NCI-H1417 (cell line): ENCODE measurements around the gene PYM1.
"Not testable (repeated sequence)": the region's sequence is repeated elsewhere in the genome, so short reads cannot be mapped to it uniquely, and the experiment has no call there.

Source experiments
- DNase-seq, 3 experiments: peaks; one replicate each; lab custom pipeline; 2025; lab: John Stamatoyannopoulos, UW

Gene PYM1

DNA sequence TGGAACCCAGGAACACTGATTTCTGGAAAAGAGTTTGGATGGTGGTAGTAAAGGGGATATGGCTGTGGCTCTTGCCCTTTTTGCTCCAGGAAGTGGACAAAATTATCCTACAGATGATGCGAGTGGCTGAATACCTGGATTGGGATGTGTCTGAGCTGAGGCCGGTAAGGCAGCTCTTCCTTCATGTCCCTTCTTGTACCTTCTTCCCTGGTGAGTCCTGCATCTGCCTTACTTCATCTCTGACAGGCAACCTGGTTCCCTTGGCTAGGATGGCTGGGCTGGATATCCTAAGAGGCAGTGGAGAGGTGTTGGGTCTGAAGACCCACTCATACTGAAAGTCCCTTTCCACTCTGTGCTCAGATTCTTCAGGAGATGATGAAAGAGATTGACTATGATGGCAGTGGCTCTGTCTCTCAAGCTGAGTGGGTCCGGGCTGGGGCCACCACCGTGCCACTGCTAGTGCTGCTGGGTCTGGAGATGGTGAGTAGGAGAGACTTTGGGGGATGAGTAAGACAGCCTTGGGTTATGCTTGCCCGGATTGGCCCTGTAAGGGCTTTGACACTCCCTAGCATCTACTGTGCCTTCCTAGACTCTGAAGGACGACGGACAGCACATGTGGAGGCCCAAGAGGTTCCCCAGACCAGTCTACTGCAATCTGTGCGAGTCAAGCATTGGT lies 11.3 kb upstream of the PYM1 start:
- DNase-seq = no peak

DNA sequence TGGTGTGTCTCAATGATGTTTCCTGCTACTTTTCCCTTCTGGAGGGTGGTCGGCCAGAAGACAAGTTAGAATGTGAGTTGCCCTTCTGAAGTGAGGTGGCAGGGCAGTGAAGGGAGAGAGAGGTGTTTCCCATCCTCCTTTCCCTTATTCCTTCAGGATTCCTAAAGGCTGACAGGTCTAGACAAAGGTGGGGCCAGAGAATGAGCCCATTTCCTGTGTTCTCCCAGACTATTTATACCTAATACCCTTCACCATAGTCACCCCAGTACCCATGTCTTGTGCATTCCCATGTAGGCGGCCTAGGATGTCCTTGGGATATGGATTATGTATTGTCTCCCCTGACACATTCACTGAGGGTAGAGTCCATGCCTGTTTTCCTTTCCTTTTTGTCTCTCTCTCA lies 10.3 kb upstream of the PYM1 start:
- no peak for DNase-seq

DNA sequence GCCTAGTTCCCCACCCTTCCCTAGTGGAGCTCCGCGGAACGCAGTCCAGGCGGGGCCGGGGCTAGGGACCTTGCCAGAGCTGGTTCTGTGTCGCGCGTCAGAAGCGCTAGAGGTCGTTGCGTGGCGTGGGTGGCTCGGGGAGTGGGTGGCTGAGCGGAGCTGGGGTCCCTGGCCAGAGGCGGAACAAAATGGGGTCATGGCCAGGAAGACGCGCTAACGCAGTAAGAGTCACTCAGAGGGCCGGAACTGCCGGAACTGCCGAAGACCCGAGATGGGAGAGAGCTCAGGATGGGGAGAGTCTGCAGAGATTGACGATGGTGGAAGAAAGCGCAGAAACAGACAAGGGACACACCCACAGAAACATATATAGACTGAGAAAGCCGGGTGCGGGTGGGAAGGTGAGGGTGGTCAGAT lies 8.1 kb upstream of the PYM1 start:
- DNase-seq = no peak

DNA sequence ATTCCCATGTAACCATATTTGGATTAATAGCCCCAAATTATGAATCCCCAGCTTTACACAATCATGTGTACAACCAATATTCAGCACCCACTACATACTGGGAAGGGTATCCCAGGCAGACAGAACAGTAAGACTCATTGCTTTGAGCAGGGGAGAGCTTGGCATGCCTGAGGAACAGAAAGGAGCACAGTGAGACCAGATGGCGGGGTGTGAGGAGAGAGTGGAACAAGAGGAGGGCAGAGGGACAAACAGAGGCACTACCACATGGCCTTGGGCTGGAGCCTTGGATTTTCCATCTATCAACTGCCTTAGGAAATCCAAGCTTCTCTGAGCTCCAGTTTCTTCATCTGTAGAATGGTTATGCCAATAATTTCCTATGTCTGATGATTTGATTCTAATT lies 7.1 kb upstream of the PYM1 start:
- no peak for DNase-seq

DNA sequence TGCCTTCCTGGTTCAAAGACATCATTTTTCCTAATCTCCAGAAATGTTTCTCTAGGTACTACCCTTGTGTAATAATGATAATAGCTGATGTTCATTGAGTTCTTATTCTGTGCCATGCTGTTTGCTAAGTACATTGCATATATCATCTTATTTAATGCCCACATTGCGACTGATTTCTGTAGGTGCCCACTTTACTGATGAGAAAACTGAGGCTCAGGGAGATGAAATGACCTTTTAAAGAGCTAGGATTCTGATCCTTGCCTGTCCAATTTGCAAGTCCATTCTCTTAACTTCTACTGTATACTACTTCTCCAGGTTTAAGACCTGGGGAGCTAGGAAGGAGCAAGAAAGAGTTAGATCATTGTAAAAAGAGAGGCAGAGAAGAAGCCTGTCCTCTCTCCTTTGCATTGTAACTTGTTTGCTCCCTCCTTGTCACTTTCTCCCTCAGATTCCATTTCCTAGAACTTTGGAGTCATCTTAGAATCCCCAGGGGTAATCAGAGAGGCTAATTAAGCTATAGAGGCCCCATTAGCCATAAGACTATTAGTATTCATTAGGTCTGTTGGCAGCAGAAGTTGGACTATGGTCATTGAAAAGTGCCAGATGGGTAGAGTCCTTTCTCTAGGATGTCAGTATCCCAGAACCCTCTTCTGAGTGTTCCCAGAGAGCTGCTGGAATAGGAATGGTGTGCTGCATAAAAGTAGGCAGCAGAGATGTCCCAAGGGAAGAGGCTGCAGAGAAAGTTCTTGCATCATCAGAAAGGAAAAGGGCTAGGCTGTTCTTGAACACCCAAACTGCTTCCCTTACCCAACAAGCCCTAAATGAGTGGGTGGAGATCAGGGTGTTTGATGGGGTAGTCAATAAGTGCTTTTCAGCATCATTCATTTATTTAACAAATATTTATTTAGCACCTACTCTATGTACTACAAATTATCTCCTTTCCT lies 6.4 kb upstream of the PYM1 start:
- no peak for DNase-seq

DNA sequence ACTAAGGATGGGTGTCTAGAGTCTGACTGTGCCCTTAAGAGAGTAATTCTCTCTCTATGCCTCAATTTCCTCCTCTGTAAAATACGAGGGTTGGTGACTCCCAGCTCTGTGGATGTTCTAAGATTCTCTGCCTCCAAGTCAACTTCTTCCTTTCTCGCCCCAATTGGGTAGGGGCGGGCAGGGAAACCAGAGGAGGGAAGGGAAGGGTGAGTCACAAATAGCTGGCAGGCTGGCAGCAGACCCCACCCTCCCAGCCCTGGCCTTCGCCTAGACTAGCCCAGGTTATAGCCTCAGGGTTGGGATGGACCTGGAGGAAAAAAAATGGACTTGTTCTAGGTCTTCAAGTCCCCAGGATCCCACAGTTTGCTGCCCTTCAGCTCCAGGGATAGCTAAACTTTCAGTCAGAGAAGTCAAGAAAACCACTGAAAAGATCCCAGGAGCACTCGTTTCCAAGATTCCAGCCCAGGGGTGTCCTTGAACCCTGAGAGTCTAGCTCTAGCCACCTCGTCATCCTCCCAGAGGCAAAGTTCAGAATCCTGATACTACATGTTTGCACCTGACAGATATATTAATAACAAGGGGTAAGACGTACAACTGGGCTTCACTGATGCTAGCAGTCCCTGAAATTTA lies 5.6 kb upstream of the PYM1 start:
- DNase-seq = peak in 1 of 3 experiments; percentile 20

DNA sequence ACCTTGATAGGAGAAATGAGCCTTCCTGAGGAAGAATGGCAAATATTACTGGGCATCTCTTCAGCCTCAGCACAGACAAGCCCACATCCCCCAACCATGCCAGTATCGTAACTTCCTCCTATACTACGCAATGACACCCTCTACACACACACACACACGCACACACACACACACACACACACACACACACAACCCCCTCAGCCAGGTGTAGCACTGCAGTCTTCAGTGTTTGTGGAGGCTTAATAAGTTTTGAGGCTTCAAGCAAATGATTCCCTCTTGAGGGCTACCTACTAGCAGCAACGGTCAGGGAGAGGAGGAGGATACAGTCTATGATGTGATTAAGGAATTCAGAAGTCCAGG lies 4.8 kb upstream of the PYM1 start:
- DNase-seq = peak in 1 of 3 experiments; percentile 48

DNA sequence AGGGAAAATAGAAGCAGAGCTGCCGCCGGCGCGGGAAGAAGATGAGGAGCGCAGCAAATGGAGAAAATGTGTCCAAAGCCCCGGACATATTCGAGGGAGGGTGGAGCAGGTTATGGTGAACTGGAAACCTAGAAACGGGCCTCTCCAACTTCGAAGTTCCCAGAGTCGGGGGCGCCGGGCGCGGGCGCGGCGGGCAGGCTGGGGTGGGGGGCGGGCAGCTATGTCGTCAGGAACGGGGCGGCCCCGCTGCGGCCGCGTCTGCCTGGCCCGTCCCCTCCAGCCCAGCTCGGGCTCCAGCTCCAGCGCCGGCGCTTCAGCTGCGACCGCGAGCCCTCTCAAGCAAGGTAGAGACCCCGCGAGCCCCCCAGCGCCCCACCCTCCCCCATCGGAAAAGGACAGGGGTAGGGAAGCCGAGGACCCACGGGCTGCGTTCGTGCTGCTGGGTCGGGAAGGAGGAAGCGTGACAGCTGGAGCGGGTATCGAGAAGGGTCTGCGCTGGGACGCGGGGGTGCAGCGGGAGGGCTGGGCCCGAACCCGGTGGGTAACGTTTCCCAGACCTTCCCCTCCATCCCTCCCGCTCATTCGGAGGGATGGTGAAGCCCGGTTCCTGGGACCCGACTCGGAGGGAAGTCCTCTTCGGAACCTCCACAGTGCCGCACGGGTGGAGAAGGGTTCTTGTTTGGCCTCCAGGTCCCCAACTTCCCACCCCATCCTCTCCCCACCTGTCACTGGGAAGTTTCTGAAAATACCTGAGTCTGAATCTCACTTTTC lies 4.3 kb upstream of the PYM1 start:
- peak in 2 of 3 experiments; percentile 41 to 49 for DNase-seq

DNA sequence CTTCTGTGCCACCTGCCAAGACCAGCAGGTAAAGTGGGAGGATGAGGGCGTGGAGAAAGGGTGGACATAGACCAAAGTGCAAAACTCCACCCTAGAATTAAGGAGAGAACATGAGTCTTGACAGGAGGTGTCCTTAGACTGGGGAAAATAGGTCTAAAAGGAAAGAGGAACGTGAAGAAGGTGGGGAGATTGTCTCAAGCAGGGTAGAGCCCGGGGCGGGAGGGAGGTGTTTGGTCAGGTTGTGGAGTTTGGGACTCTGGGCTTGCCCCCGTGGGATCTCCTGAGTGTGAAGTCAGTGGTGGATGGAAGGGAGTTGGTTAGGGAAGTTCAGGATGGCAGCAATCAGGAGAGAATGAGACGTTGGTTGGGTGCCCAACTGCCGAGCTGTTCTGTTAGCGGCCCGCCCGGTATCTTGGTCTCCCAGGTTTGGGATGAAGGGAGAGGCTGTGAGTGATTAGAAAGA lies 3.7 kb upstream of the PYM1 start:
- peak in 1 of 3 experiments; percentile 41 for DNase-seq

DNA sequence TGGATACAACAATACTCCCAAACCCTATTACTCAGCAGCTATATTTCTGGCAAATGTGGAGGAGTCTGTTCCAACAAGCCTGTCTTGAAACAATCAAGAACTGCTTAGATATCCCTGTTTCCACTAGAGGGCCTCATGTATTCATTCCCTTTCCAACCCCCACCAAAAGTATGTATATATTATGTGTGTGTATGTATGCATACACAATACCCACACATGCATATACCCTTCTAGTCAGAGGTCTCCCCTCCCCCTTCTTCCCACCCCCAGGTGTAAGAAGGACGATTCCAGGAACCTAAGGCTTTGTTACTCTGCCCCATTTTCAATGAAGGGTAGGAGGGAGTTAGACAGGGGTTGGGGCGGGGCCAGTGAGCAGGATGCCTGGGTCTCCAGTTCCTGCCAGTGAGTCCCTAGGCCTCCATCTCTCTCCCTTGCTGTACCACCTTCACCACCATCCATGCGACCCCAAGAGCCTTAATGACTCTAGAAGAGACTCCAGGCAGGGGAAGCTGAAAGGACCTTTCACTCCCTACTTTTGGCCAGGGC lies 3.1 kb upstream of the PYM1 start, which contains the start of gene DGKA:
DGKA (plus strand) TSS at position 392 of the 546 bp plus-strand sequence. CDS start 5,342 bp downstream, outside the sequence.
- DNase-seq = peak; percentile 38 to 74 (median 41)

DNA sequence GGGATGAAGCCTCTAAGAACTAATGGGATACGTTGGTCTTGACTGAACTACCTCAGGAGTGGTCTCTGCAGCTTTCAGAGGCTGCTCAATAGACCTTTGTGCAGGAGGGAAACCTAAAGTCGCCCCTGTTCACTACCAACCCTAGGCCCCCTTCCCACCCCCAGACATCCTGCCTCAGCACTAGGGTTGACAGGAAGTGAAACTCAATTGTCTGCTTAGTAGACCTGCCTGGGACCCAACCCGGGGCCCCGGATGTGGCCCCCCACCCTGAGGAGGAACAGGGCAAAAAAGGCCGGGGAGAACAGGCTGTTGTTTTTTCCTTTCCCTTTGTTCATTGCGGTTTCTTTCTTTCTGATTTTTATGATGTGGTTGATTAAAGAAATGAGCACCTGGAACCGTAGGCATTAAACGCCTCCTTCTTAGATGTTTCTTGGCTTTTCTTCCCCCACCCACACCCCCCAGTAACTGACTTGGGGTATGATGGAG lies 1.7 kb upstream of the PYM1 start:
- DNase-seq = no peak

DNA sequence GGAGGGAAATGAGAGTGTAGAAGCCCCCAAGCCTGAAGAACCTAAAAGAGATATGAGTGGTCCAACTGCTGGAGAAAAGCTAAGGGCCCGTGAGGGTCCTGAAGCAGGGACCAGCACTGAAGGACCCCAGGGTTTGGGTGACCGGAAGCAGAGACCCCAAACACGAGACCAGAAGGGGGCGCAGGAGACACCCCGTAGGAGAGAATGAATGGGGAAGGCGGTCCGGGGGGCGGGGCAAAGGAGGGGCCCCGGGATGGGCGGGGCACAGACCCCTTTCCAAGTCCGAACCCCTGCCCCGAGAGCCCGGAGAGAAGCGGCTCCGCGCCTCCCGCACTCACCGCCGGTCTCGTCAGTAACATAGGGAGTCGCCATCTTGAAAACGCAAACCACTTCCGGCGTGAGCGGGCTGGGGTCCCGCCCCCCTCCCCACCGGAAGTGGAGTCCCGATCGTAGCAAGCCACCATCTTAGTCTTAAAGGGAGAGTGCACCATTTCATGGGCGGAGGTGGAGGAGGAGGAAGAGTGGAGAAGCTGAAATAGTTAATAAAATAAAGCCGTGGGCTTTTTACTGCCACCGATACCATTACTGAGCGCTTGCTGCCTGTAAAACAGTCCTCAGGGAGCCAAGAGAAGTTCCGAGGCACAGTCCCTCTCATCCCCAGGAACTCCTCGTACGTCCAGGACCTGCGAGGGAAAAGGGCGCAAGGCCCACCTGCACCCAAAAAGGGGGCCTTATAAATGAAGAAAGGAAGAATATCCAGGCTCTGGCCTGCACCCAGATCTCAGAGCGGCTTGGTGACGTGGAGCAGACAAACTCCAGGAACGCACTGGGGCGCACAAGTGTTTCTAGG lies 731 bp downstream of the PYM1 start:
- DNase-seq = peak; percentile 92 to 96 (median 95)

DNA sequence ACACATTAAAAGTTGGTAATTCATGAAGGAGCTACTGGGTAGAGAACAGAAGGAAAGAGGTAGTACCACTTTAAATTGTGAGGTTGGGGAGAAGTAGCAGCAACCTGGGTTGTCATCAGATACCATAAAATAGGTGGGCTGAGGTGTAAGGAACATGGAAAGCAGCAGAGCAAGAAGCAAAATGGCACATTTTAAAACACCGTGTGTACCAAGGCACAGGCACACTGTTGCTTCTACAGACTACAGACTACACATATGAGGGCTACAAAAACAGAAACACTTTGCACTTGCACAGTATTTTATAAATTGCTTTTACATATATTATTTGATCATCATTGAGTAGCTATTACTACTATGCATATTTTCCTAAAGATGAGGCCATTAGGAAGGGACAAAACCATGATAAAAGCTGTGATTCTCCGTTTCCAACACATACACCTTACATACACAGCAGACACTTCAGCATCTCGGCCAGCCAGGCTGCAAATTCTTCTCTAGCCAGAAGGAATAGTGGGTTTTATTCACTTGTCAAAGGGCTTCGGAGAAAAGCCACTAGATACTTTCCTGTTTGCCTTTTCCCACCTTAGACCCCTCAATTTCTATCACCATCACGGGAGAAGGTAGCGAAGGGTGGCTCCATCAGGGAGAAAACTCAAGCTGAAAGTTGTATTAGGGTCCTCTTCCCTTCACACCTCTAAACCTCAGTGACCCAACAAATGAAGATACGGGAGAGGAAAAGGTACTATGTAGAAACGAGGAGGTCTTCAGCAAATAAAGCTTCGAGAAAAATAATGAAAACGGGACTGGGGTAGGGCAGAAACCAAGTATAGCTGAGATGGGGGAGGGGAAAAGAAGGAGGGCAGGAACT lies 1.6 kb downstream of the PYM1 start:
- DNase-seq = no peak

DNA sequence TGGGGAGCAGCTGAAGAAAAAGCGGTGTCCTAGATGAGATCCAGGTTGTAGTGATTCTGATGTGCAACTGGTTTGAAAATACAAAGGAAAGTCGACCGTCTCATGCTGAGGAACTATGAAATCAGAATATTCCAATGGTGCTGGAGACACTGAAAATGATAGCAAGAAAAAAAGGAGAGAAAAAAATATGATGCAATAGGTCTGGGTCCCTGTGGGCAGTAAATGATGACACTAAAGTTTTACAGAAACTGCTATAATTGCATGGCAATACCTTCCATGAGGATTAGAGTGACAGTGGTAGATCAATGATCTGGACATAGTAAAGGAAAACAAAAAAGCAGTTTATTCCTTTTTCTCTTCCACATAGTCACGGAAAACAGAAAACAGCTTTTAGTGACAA lies 2.3 kb downstream of the PYM1 start:
- no peak for DNase-seq

DNA sequence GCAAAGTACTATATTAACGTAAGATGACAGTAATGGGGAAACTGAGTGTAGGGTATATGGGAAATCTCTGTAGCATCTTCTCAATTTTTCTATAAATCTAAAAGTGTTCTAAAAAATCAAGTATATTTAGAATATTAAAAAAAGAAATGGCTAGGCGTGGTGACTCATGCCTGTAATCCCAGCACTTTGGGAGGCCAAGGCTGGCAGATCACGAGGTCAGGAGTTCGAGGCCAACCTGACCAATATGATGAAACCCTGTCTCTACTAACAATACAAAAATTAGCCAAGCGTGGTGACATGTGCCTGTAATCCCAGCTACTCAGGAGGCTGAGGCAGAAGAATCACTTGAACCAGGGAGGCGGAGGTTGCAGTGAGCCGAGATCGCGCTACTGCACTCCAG lies 4.0 kb downstream of the PYM1 start:
- DNase-seq = not testable (repeated sequence)

DNA sequence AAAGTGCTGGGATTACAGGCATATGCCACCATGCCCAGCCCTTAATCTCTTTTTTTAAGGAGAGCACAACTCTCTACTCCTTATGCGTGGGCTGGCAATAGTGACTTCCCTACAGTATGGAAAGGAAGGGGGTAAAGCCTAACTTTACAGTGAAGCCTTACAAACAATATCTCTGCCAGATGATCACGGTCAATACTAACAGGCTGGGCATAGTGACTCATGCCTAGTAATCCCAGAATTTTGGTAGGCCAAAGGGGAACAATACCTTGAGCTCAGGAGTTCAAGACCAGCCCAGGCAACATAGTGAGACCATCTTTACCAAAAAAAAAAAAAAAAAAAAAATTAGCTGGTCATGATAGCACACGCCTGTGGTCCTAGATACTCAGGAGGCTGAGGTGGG lies 5.6 kb downstream of the PYM1 start:
- DNase-seq = no peak

DNA sequence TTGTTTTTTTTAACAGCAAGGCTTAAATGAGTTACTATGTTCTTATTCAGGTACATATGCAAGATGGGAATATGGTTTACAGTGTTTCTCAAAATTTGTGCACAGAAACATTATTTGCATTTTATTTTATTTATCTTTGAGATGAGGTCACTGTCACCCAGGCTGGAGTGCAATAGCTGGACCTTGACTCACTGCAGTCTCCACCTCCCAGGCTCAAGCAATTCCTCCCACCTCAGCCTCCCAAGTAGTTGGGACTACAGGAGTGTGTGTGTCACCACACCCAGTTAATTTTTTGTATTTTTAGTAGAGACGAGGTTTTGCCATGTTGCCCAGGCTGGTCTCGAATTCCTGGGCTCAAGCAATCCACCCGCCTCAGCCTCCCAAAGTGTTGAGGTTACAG lies 8.7 kb downstream of the PYM1 start:
- not testable (repeated sequence) for DNase-seq

DNA sequence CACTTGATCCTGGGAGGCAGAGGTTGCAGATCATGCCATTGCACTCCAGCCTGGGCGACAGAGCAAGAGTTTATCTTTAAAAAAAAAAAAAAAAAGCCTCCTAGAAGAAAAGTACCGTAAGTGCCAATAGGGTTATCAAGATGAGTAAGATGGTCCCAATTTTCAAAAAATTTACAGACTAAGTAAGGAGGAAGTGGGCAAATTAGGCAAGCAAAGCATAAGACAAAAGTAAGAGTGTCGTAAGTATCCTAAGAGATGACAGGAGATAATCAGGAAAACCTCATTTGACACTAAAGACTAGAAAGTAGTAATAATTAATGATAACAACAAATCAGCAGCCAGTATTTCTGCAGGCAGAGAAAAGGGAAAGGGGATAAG lies 12.2 kb downstream of the PYM1 start:
- no peak for DNase-seq

DNA sequence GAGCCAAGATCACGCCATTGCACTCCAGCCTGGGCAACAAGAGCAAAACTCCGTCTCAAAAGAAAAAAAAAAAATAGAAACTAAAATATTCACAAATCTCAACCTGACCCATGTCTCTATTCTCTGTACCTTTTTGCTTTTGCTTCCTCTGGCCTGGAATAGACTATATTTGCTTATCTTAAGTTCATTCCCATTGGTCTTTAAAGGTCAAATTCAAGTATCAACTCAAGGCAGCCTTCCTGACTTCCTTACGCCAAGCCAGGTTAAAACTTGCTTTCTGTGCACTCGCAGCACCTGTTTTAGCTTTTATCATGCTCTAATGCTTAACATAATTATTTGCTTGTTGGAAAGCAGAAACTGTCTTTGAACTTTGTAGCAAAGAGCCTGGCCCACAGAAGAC lies 14.8 kb downstream of the PYM1 start:
- no peak for DNase-seq

DNA sequence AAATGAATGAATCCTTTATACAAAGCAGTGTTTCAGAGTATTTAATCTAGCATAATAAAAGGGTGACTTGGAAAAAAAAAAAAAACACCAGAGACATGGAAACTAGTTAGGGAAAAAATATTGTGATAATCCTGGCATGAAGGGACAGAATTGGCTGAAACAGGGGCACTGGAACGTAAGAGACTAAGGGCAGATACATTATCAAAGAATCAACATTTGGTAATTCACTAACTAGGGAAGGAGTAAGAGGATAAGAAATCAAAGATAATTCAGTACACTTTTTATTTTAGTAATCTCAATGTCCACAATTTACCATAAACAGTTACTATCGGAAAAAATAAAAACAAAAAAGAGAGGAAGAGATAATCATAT lies 18.2 kb downstream of the PYM1 start:
- DNase-seq = no peak
